Measurements from ENCODE around the gene PITX2.
A peak's percentile ranks its signal among the peaks of the same experiment; 100 is the strongest.

The PITX2 gene

DNA sequence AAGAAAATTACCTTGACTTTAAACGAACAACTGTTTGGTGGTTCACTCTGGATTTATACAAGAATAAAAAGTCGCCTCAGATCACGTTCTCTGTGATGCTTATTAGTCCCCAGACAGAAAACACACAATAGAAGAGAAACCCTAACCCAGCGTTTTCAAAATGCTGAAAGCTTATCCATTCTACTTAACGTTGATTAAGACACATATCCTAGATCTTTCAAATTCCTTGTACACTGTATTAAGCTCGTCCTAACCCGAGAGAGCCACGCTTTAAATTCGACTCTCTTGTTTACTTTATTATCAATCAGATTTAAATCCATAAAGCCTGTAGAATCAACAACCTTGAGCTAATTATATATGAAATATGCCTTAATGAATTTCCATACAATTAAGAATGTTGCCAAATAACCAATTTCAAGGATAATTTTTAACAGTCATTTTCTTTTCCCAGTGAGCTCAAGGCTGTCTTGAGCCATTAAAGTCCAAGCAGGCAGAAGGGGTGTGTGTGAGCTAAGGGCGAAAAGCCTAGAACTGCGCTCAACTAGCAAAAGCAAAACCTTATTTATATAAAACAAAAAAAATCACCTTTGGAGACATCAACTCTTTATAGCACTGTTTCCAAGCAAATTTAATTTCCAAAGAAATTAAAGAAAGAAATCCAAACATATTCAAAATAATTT lies 981 bp upstream of the PITX2 start:
- peak overlapping the region; percentile 80 for H3K27ac Mint-ChIP-seq
- no peak for DNase-seq
- peaks cover 15 to 51% of the 10 kb centered on the region in 2 donors for H3K4me1 Mint-ChIP-seq

DNA sequence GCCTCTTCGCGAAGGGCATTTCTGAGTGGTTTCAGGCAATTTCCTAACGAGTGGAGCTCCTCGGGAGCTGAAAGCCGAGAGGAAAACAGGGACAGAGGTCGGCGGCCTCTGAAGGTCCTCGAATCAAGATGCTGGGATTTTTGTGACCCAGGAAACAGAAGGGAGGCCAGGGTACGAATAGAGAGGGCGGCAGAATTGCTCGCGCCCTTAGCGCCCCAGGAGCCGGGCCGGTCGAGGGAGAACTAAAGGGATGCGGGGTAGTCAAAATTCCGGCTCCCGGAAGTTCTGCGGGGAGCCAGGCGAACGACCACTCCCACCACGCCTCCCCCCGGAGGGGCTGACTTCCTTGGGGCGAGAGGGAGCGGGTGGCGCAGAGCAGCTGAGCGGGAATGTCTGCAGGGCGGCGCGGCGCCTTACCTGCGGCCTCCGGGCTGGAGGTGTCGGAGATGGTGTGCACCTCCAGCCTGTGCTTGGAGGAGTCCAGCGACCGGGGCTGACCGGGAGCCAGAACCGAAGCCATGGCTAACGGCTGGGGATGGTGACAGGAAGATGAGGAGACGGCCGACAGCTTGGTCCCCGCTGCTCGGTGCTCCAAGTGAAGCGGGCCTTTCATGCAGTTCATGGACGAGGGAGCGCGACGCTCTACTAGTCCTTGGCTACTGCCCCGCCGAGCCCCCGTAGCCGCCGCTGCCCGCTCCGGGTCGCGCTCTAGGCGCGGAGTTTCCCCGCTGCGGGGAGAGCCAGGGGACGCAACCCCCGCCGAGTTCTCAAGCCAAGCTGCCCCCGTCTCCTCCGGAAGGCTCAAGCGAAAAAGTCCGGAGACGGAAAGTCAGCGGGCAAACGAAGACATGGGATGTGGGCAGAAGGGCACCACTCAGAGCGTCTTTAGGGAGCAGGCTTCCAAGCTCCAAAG lies 782 bp downstream of the PITX2 start:
- ATAC-seq (replicated peaks) (no peak), DNase-seq (no peak)
- Mint-ChIP-seq H3K9me3 (peaks cover 4 to 6% of the 10 kb centered on the region in 2 donors), H3K27ac (peak overlapping the region; percentile 73), H3K36me3 (peaks cover 9 to 14% of the 10 kb centered on the region in 2 donors), H3K4me3 (peak overlapping the region; percentile 60 to 77), H3K4me1 (peaks cover 21 to 52% of the 10 kb centered on the region in 2 donors), H3K27me3 (peaks cover 82 to 99% of the 10 kb centered on the region in 2 donors)

More for the DNA sequence above, 981 bp upstream of the PITX2 start:
- H3K27me3 Mint-ChIP-seq: peaks cover 88 to 100% of the 10 kb centered on the region in 2 donors
- H3K36me3 Mint-ChIP-seq: peaks cover 6 to 9% of the 10 kb centered on the region in 2 donors
- no peak for ATAC-seq (replicated peaks)
- H3K9me3 Mint-ChIP-seq: peaks cover 0 to 6% of the 10 kb centered on the region in 2 donors
- no peak overlapping the region for H3K4me3 Mint-ChIP-seq

- DNase-seq (no peak), ATAC-seq (replicated peaks) (no peak)
- H3K27ac Mint-ChIP-seq: no peak overlapping the region
- H3K27me3 Mint-ChIP-seq: peaks cover 80 to 99% of the 10 kb centered on the region in 2 donors
- H3K9me3 Mint-ChIP-seq: peaks cover 4 to 6% of the 10 kb centered on the region in 2 donors
- H3K4me1 Mint-ChIP-seq: peaks cover 21 to 52% of the 10 kb centered on the region in 2 donors
- peaks cover 9 to 14% of the 10 kb centered on the region in 2 donors for H3K36me3 Mint-ChIP-seq
- H3K4me3 Mint-ChIP-seq: peak overlapping the region; percentile 25 to 32
These were observed 1.5 kb downstream of the PITX2 start for GRCh38 chr4:110621328-110621812.

- ATAC-seq (replicated peaks) (peak in 1 of 2 donors; percentile 27), DNase-seq (no peak)
- peak overlapping the region; percentile 20 to 32 for H3K4me3 Mint-ChIP-seq
- H3K27me3 Mint-ChIP-seq: peaks cover 80 to 99% of the 10 kb centered on the region in 2 donors
- H3K36me3 Mint-ChIP-seq: peaks cover 9 to 14% of the 10 kb centered on the region in 2 donors
- H3K9me3 Mint-ChIP-seq: peaks cover 4 to 6% of the 10 kb centered on the region in 2 donors
- peaks cover 21 to 54% of the 10 kb centered on the region in 2 donors for H3K4me1 Mint-ChIP-seq
- H3K27ac Mint-ChIP-seq: peak overlapping the region; percentile 80
These were observed 2.1 kb downstream of the PITX2 start for GRCh38 chr4:110620691-110621327.

GRCh38 chr4:110620322-110620690 lies 2.6 kb downstream of the PITX2 start:
- Mint-ChIP-seq H3K36me3 (peaks cover 9 to 14% of the 10 kb centered on the region in 2 donors), H3K9me3 (peaks cover 4 to 6% of the 10 kb centered on the region in 2 donors), H3K4me1 (peaks cover 21 to 59% of the 10 kb centered on the region in 2 donors), H3K4me3 (peak overlapping the region in 1 of 2 donors; percentile 32), H3K27me3 (peaks cover 80 to 99% of the 10 kb centered on the region in 2 donors), H3K27ac (peak overlapping the region; percentile 80)
- DNase-seq (no peak), ATAC-seq (replicated peaks) (no peak)

- ATAC-seq (replicated peaks) (no peak), DNase-seq (no peak)
- H3K4me1 Mint-ChIP-seq: peaks cover 21 to 63% of the 10 kb centered on the region in 2 donors
- peaks cover 9 to 14% of the 10 kb centered on the region in 2 donors for H3K36me3 Mint-ChIP-seq
- peaks cover 78 to 99% of the 10 kb centered on the region in 2 donors for H3K27me3 Mint-ChIP-seq
- peak overlapping the region; percentile 85 for H3K27ac Mint-ChIP-seq
- peaks cover 4 to 6% of the 10 kb centered on the region in 2 donors for H3K9me3 Mint-ChIP-seq
- peak overlapping the region; percentile 41 to 51 for H3K4me3 Mint-ChIP-seq
These were observed 3.2 kb downstream of the PITX2 start for GRCh38 chr4:110619463-110620247.

- H3K27me3 Mint-ChIP-seq: peaks cover 74 to 99% of the 10 kb centered on the region in 2 donors
- H3K9me3 Mint-ChIP-seq: peaks cover 4 to 6% of the 10 kb centered on the region in 2 donors
- peak overlapping the region; percentile 56 for H3K27ac Mint-ChIP-seq
- H3K4me1 Mint-ChIP-seq: peaks cover 21 to 63% of the 10 kb centered on the region in 2 donors
- peak overlapping the region; percentile 39 to 41 for H3K4me3 Mint-ChIP-seq
- no peak for DNase-seq
- ATAC-seq (replicated peaks): no peak
- peaks cover 9 to 14% of the 10 kb centered on the region in 2 donors for H3K36me3 Mint-ChIP-seq
These were observed 4.1 kb downstream of the PITX2 start for GRCh38 chr4:110618581-110619462.

DNA sequence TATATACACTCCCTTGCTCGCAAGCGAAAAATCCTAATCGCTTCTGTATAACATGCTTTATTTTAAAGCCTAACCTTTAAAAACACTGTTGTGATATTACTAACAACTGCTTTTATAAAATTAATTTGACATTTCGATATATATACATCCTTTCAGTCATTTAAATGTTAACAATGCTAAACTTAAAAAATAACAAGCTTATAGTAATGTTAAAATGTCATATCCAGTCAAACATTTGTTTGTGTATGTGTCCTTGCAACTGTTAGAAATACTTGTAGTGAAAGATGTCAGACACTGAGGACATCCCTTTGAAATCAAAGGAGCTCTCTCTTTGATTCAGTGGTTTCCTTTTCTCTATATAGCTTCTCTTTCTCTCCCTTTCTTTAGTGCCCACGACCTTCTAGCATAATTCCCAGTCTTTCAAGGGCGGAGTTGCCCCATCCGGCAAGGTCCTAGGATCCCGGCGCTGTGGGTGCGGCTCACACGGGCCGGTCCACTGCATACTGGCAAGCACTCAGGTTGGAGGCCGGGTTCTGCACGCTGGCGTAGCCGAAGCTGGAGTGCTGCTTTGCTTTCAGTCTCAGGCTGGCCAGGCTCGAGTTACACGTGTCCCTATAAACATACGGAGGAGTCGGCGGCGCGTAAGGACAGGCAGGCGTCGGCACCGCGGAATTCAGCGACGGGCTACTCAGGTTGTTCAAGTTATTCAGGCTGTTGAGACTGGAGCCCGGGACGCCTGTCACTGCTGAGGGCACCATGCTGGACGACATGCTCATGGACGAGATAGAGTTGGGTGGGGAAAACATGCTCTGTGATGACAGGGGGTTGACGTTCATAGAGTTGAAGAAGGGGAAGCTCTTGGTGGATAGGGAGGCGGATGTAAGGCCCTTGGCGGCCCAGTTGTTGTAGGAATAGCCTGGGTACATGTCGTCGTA lies 5.0 kb downstream of the PITX2 start:
- H3K27ac Mint-ChIP-seq: peak overlapping the region; percentile 76
- peaks cover 18 to 55% of the 10 kb centered on the region in 2 donors for H3K4me1 Mint-ChIP-seq
- DNase-seq (no peak), ATAC-seq (replicated peaks) (no peak)
- peaks cover 4 to 6% of the 10 kb centered on the region in 2 donors for H3K9me3 Mint-ChIP-seq
- peak overlapping the region; percentile 33 to 36 for H3K4me3 Mint-ChIP-seq
- peaks cover 68 to 94% of the 10 kb centered on the region in 2 donors for H3K27me3 Mint-ChIP-seq
- H3K36me3 Mint-ChIP-seq: peaks cover 7 to 9% of the 10 kb centered on the region in 2 donors

DNA sequence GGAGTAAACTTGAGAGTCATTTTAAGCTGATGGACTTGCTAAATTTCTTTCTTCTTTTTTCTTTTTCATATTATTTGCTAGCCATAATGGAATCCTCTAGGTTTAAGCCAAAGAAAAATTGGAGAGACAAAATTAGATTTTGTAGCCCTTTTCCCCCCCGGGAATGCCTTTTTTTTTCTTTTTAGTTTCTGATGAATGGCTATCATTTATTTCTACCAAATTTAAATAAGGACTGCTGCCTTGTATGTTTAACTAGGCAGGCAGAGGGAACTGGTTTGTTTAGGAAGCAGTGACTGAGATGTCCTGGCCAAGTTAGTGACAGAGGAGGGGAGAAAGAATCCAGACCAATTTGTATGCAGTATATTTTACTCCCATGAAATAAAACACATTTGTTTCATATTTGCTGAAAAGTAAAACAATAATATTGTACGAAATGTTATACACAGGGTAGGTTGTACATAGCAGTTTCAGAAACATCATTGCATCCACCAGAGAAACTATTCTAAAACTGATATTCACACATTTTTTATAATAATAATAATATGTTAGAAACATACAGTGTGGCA lies 5.7 kb downstream of the PITX2 start:
- no peak for DNase-seq
- Mint-ChIP-seq H3K9me3 (peaks cover 4 to 6% of the 10 kb centered on the region in 2 donors), H3K27ac (no peak overlapping the region), H3K27me3 (peaks cover 72 to 94% of the 10 kb centered on the region in 2 donors), H3K4me1 (peaks cover 13 to 48% of the 10 kb centered on the region in 2 donors), H3K4me3 (no peak overlapping the region), H3K36me3 (peaks cover 5 to 9% of the 10 kb centered on the region in 2 donors)
- ATAC-seq (replicated peaks): no peak

DNA sequence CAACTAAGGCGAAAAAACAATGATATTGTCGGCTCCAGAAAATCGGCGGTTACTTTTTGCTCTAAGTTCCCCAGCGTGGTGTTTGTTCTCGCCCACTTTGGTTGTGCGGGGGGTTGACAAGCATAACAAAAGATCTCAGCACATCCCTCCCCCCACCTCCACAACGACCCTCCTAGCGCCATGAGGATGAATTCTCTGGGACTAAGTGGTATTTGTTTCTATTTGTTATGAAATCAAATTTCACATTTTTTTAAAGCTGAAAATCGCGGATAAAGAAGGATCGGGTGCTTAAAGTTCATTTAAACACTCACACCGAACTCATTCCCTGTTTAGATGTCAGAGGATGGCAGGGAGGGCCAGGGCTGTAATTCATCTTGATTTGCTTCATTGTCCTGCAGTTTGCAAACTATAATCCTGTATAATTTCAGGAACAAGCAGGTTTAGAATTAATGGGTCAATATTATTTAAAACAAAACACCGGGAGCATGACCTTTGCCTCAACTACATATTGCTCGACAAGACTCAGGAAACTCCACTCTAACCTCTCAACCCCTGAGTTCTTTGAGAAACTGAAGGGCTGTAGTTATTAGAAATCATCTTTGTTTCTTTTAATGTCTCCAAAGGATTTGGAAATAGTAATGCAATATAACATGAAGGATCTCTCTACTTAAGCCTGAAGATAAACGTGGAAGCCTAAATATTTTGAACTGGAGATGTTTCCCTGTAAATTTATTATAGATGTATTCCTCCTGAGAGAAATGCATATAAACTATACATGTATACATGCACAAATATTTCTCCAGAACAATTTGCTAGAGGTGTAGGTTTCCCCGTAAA lies 6.4 kb downstream of the PITX2 start:
- Mint-ChIP-seq H3K4me1 (peaks cover 12 to 45% of the 10 kb centered on the region in 2 donors), H3K9me3 (peaks cover 4 to 6% of the 10 kb centered on the region in 2 donors), H3K27me3 (peaks cover 74 to 94% of the 10 kb centered on the region in 2 donors), H3K4me3 (no peak overlapping the region), H3K27ac (peak overlapping the region; percentile 73), H3K36me3 (peaks cover 5 to 9% of the 10 kb centered on the region in 2 donors)
- no peak for DNase-seq
- no peak for ATAC-seq (replicated peaks)
